HepG2 (cell line): ENCODE data around the gene KIF1B. TPM values are rescaled to one million over a fixed set of nuclear protein-coding genes. Genes with fewer than 3 reads are reported as not detected.

ENCODE experiments used
- CC2D1A ChIP-seq: sonication (generic); formaldehyde crosslinking; IDR thresholded peaks from 2 replicates; pipeline ENCODE4 v1.8.1; 2023; ENCODE audit warnings: mild to moderate bottlenecking, missing genetic modification reagents
- ELF4 ChIP-seq: sonication (generic); formaldehyde crosslinking; IDR thresholded peaks from 2 replicates; pipeline ENCODE4 v1.5.0; 2020; ENCODE audit warnings: missing genetic modification reagents, mild to moderate bottlenecking, moderate library complexity, borderline replicate concordance
- FLYWCH1 ChIP-seq: sonication (generic); formaldehyde crosslinking; IDR thresholded peaks from 2 replicates; pipeline ENCODE4 v1.8.1; 2023; ENCODE audit warnings: mild to moderate bottlenecking, missing genetic modification reagents
- FOSL2 ChIP-seq: sonication (generic); formaldehyde crosslinking; IDR thresholded peaks from 2 replicates; pipeline ENCODE4 v1.4.0; 2020; ENCODE audit warnings: missing genetic modification reagents
- KLF11 ChIP-seq: IDR thresholded peaks from 2 replicates; pipeline ENCODE4 v1.6.1; 2016; ENCODE audit warnings: missing compliant biosample characterization
- KMT2B ChIP-seq: IDR thresholded peaks from 2 replicates; pipeline ENCODE4 v1.6.1; 2016; ENCODE audit warnings: missing genetic modification reagents, missing compliant biosample characterization
- MAFG ChIP-seq: sonication (generic); formaldehyde crosslinking; IDR thresholded peaks from 2 replicates; pipeline ENCODE4 v1.5.1; 2020; ENCODE audit warnings: mild to moderate bottlenecking, missing genetic modification reagents
- NFIB ChIP-seq: sonication (generic); formaldehyde crosslinking; IDR thresholded peaks from 2 replicates; pipeline ENCODE4 v1.9.0; 2021; ENCODE audit warnings: missing genetic modification reagents, mild to moderate bottlenecking, borderline replicate concordance
- NFYC ChIP-seq: IDR thresholded peaks from 2 replicates; pipeline ENCODE4 v1.6.1; 2016; ENCODE audit warnings: missing genetic modification reagents, missing compliant biosample characterization
- NR2C2 ChIP-seq: sonication (generic); formaldehyde crosslinking; IDR thresholded peaks from 2 replicates; pipeline ENCODE4 v1.4.0; 2020; ENCODE audit warnings: missing genetic modification reagents, mild to moderate bottlenecking, moderate library complexity, borderline replicate concordance
- PRPF4 ChIP-seq: fragments of 200-400 bp; formaldehyde crosslinking; IDR thresholded peaks from 2 replicates; pipeline ENCODE4 v1.6.1; 2016; ENCODE audit warnings: low read length, low read depth; ENCODE audit not compliant: poor library complexity, severe bottlenecking
- RCOR2 ChIP-seq: IDR thresholded peaks from 2 replicates; pipeline ENCODE4 v1.6.1; 2016; ENCODE audit warnings: missing biosample characterization, missing genetic modification reagents
- SAP130 ChIP-seq: IDR thresholded peaks from 2 replicates; pipeline ENCODE4 v1.6.1; 2016; ENCODE audit warnings: low read depth
- SMYD3 ChIP-seq: sonication (generic); formaldehyde crosslinking; IDR thresholded peaks from 2 replicates; pipeline ENCODE4 v1.8.1; 2023; ENCODE audit warnings: mild to moderate bottlenecking, missing genetic modification reagents
- SOX13 ChIP-seq, 3 experiments: fragments of 450-650 bp in 1 of 3; sonication (generic) in 1 of 3; formaldehyde crosslinking in 1 of 3; IDR thresholded peaks in 2 of 3; conservative IDR thresholded peaks in 1 of 3; 2 replicates each; pipeline versions ENCODE4 v1.5.0 to v1.6.1; 2016 to 2020; ENCODE audit warnings: antibody characterized with exemption in 1 of 3, mild to moderate bottlenecking in 1 of 3, missing compliant biosample characterization in 1 of 3, missing genetic modification reagents in 1 of 3, moderate library complexity in 1 of 3
- SRY ChIP-seq: sonication (generic); formaldehyde crosslinking; IDR thresholded peaks from 2 replicates; pipeline ENCODE4 v1.8.0; 2022; ENCODE audit warnings: mild to moderate bottlenecking, missing genetic modification reagents
- TCF7 ChIP-seq: sonication (generic); IDR thresholded peaks from 2 replicates; pipeline ENCODE4 v1.6.1; 2016; ENCODE audit warnings: antibody characterized with exemption, low read depth
- ZNF12 ChIP-seq: sonication (generic); formaldehyde crosslinking; IDR thresholded peaks from 2 replicates; pipeline ENCODE4 v1.5.0; 2020; ENCODE audit warnings: missing genetic modification reagents
- ZNF124 ChIP-seq: sonication (generic); formaldehyde crosslinking; IDR thresholded peaks from 2 replicates; pipeline ENCODE4 v1.4.0; 2020; ENCODE audit warnings: missing genetic modification reagents
- ZNF207 ChIP-seq: fragments of 450-650 bp; IDR thresholded peaks from 2 replicates; pipeline ENCODE4 v1.6.1; 2016; ENCODE audit warnings: antibody characterized with exemption, borderline replicate concordance
- ZNF264 ChIP-seq: sonication (generic); formaldehyde crosslinking; IDR thresholded peaks from 2 replicates; pipeline ENCODE4 v1.4.0; 2020; ENCODE audit warnings: missing genetic modification reagents
- ZNF329 ChIP-seq: sonication (generic); formaldehyde crosslinking; IDR thresholded peaks from 2 replicates; pipeline ENCODE4 v1.9.0; 2021; ENCODE audit warnings: low read depth, mild to moderate bottlenecking, missing genetic modification reagents
- ZNF343 ChIP-seq: sonication (generic); formaldehyde crosslinking; IDR thresholded peaks from 2 replicates; pipeline ENCODE4 v1.4.0; 2020; ENCODE audit warnings: mild to moderate bottlenecking, missing genetic modification reagents
- ZNF430 ChIP-seq: sonication (generic); formaldehyde crosslinking; IDR thresholded peaks from 2 replicates; pipeline ENCODE4 v1.9.0; 2021; ENCODE audit warnings: mild to moderate bottlenecking, missing genetic modification reagents
- ZNF678 ChIP-seq: sonication (generic); formaldehyde crosslinking; IDR thresholded peaks from 2 replicates; pipeline ENCODE4 v1.4.0; 2020; ENCODE audit warnings: mild to moderate bottlenecking, missing genetic modification reagents
- ZNF788 ChIP-seq: sonication (generic); formaldehyde crosslinking; IDR thresholded peaks from 2 replicates; pipeline ENCODE4 v1.5.0; 2020; ENCODE audit warnings: mild to moderate bottlenecking, missing genetic modification reagents, borderline replicate concordance
- ZNF841 ChIP-seq: sonication (generic); formaldehyde crosslinking; IDR thresholded peaks from 2 replicates; pipeline ENCODE4 v1.8.1; 2023; ENCODE audit warnings: missing genetic modification reagents, borderline replicate concordance
- ZNF879 ChIP-seq: sonication (generic); formaldehyde crosslinking; IDR thresholded peaks from 2 replicates; pipeline ENCODE4 v1.8.1; 2023; ENCODE audit warnings: missing genetic modification reagents
- polyA plus RNA-seq, 8 experiments: library from polyadenylated mRNA; depleted of rRNA in 3 of 8; stranded (reverse) in 7 of 8; unstranded in 1 of 8; fragments of >200 nt; fragmentation: Illumina TruSeq in 4 of 8; extraction: Trizol in 4 of 8; gene quantifications; 2 replicates each; pipeline versions ENCODE4 v1.2.1 to v1.2.3, GENCODE V29; 2011 to 2016; ENCODE audit warnings: low read depth in 4 of 8, missing spikeins in 1 of 8, mixed read lengths in 1 of 8; ENCODE audit not compliant: insufficient read depth in 1 of 8
- total RNA-seq, 5 experiments: library from RNA; depleted of rRNA; stranded (reverse); fragments of >200 nt; fragmentation: Illumina TruSeq; extraction: Trizol; gene quantifications; 2 replicates each; pipeline ENCODE4 v1.2.3, GENCODE V29; 2016; ENCODE audit warnings: low read depth in 1 of 5
- TF ChIP-seq, protein P1 (sequence below): sonication (generic); formaldehyde crosslinking; IDR thresholded peaks from 2 replicates; pipeline ENCODE4 v1.9.0; 2021; ENCODE audit warnings: missing genetic modification reagents, borderline replicate concordance
- TF ChIP-seq, protein P2 (sequence below): sonication (generic); formaldehyde crosslinking; IDR thresholded peaks from 2 replicates; pipeline ENCODE4 v1.4.0; 2020; ENCODE audit warnings: mild to moderate bottlenecking, missing genetic modification reagents
- TF ChIP-seq, protein P3 (sequence below): sonication (generic); formaldehyde crosslinking; conservative IDR thresholded peaks from 2 replicates; pipeline ENCODE4 v1.4.0; 2020; ENCODE audit warnings: missing genetic modification reagents

The KIF1B gene
- total and polyA plus RNA-seq, 2 of the 13 experiments (the other 11 are each of a cell fraction or from before 2014, with no cell fraction given) = 26.7 to 32.5 TPM

DNA sequence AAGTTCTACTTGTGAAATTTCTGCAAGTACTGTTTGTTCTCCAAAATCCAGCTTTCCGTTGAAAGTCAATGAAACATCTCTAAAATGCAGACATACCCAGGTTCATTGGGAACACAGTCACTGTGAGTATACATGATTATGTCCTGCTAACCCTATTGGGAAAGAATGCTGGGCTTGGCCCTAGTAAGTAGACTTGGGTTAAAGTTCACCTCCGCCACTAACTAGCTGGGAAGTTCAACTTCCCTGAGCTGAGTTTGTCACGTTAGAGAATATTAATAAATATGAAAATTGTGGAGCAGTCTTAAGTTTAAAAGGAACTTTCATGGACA lies 178.0 kb downstream of the KIF1B start (continued):
- TF ChIP-seq PRPF4 (no peak), FOSL2 (no peak), ZNF788 (no peak), SRY (no peak), MAFG (CRISPR knock-in tag) (no peak), ZNF329 (CRISPR knock-in tag) (no peak), ZNF430 (CRISPR knock-in tag) (no peak), SOX13 (IDR thresholded peaks at IDR 0.05) (no peak), SOX13 (CRISPR knock-in tag; conservative IDR thresholded peaks at IDR 0.05 in 1 of 2, IDR thresholded peaks at IDR 0.05 in 1 of 2) (peak in 1 of 2 experiments; percentile 33; a peak in 1 of 4 replicates), FLYWCH1 (CRISPR knock-in tag) (no peak), ZNF841 (CRISPR knock-in tag) (no peak), ZNF678 (no peak), RCOR2 (CRISPR knock-in tag) (0 out of 2 replicates have a peak, but pooled peaks have one; percentile 21), ELF4 (CRISPR knock-in tag) (no peak), CC2D1A (no peak), SAP130 (CRISPR knock-in tag) (0 out of 2 replicates have a peak, but pooled peaks have one; percentile 14), NFYC (CRISPR knock-in tag) (no peak), NR2C2 (CRISPR knock-in tag) (peak; percentile 50; the same call in 1 of the 2 replicates), ZNF12 (CRISPR knock-in tag) (no peak), ZNF207 (no peak), NFIB (no peak), ZNF879 (CRISPR knock-in tag) (no peak), SMYD3 (CRISPR knock-in tag) (no peak), TCF7 (no peak), KLF11 (CRISPR knock-in tag) (no peak), ZNF343 (no peak), ZNF124 (no peak), ZNF264 (CRISPR knock-in tag) (peak; percentile 88), KMT2B (CRISPR knock-in tag) (no peak)
- TF ChIP-seq, protein P1, sequence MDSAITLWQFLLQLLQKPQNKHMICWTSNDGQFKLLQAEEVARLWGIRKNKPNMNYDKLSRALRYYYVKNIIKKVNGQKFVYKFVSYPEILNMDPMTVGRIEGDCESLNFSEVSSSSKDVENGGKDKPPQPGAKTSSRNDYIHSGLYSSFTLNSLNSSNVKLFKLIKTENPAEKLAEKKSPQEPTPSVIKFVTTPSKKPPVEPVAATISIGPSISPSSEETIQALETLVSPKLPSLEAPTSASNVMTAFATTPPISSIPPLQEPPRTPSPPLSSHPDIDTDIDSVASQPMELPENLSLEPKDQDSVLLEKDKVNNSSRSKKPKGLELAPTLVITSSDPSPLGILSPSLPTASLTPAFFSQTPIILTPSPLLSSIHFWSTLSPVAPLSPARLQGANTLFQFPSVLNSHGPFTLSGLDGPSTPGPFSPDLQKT = no peak
- TF ChIP-seq, protein P2, sequence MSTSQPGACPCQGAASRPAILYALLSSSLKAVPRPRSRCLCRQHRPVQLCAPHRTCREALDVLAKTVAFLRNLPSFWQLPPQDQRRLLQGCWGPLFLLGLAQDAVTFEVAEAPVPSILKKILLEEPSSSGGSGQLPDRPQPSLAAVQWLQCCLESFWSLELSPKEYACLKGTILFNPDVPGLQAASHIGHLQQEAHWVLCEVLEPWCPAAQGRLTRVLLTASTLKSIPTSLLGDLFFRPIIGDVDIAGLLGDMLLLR (CRISPR knock-in tag) = no peak
- TF ChIP-seq, protein P3, sequence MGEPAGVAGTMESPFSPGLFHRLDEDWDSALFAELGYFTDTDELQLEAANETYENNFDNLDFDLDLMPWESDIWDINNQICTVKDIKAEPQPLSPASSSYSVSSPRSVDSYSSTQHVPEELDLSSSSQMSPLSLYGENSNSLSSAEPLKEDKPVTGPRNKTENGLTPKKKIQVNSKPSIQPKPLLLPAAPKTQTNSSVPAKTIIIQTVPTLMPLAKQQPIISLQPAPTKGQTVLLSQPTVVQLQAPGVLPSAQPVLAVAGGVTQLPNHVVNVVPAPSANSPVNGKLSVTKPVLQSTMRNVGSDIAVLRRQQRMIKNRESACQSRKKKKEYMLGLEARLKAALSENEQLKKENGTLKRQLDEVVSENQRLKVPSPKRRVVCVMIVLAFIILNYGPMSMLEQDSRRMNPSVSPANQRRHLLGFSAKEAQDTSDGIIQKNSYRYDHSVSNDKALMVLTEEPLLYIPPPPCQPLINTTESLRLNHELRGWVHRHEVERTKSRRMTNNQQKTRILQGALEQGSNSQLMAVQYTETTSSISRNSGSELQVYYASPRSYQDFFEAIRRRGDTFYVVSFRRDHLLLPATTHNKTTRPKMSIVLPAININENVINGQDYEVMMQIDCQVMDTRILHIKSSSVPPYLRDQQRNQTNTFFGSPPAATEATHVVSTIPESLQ (CRISPR knock-in tag) = no peak
